ENCODE data around the gene LCMT1. TPM values are rescaled to one million over a fixed set of nuclear protein-coding genes. Genes with fewer than 3 reads are reported as not detected.

LCMT1 gene
- total and polyA plus RNA-seq, 2 of the 13 experiments (the other 11 are each of a cell fraction or from before 2014, with no cell fraction given) = 41.2 to 48.7 TPM

GRCh38 chr16:25111403-25112166 lies at the start of gene LCMT1 (continued):
- peak; percentile 66; the same call in 1 of the 2 replicates for TF ChIP-seq RFXANK (CRISPR knock-in tag; IDR thresholded peaks at IDR 0.05)
- TF ChIP-seq GPN1 (CRISPR knock-in tag; IDR thresholded peaks at IDR 0.05; ENCODE audit: borderline replicate concordance) = peak; percentile 82; the same call in 1 of the 2 replicates
- TF ChIP-seq, protein P1, sequence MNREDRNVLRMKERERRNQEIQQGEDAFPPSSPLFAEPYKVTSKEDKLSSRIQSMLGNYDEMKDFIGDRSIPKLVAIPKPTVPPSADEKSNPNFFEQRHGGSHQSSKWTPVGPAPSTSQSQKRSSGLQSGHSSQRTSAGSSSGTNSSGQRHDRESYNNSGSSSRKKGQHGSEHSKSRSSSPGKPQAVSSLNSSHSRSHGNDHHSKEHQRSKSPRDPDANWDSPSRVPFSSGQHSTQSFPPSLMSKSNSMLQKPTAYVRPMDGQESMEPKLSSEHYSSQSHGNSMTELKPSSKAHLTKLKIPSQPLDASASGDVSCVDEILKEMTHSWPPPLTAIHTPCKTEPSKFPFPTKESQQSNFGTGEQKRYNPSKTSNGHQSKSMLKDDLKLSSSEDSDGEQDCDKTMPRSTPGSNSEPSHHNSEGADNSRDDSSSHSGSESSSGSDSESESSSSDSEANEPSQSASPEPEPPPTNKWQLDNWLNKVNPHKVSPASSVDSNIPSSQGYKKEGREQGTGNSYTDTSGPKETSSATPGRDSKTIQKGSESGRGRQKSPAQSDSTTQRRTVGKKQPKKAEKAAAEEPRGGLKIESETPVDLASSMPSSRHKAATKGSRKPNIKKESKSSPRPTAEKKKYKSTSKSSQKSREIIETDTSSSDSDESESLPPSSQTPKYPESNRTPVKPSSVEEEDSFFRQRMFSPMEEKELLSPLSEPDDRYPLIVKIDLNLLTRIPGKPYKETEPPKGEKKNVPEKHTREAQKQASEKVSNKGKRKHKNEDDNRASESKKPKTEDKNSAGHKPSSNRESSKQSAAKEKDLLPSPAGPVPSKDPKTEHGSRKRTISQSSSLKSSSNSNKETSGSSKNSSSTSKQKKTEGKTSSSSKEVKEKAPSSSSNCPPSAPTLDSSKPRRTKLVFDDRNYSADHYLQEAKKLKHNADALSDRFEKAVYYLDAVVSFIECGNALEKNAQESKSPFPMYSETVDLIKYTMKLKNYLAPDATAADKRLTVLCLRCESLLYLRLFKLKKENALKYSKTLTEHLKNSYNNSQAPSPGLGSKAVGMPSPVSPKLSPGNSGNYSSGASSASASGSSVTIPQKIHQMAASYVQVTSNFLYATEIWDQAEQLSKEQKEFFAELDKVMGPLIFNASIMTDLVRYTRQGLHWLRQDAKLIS (CRISPR knock-in tag; IDR thresholded peaks at IDR 0.05) = 0 out of 2 replicates have a peak, but pooled peaks have one; percentile 62
- TF ChIP-seq SOX13 (IDR thresholded peaks at IDR 0.05) = no peak
- peak in 1 of 2 experiments; percentile 27; a peak in 1 of 4 replicates for TF ChIP-seq SOX13 (CRISPR knock-in tag; conservative IDR thresholded peaks at IDR 0.05 in 1 of 2, IDR thresholded peaks at IDR 0.05 in 1 of 2)
- TF ChIP-seq SPEN (CRISPR knock-in tag; IDR thresholded peaks at IDR 0.05; ENCODE audit: low read depth) = peak; percentile 93
- TF ChIP-seq ZKSCAN5 (CRISPR knock-in tag; IDR thresholded peaks at IDR 0.05) = 0 out of 2 replicates have a peak, but pooled peaks have one; percentile 48
- TF ChIP-seq RXRA (CRISPR knock-in tag; IDR thresholded peaks at IDR 0.05) = peak; percentile 82
- TF ChIP-seq CHD2 (IDR thresholded peaks at IDR 0.05; ENCODE audit: low read depth, low read length) = peak; percentile 45; the same call in 1 of the 2 replicates
- peak; percentile 43 for TF ChIP-seq XRCC5 (optimal IDR thresholded peaks at IDR 0.05; ENCODE audit: low read length)
- TF ChIP-seq ZFP36L1 (CRISPR knock-in tag; IDR thresholded peaks at IDR 0.05) = peak; percentile 72
- peak; percentile 14 for TF ChIP-seq YY1 (IDR thresholded peaks at IDR 0.05; ENCODE audit: insufficient read depth, insufficient replicate concordance, low read depth, low read length)
- no peak for TF ChIP-seq SIX1 (CRISPR knock-in tag; IDR thresholded peaks at IDR 0.05; ENCODE audit: borderline replicate concordance)
- TF ChIP-seq, protein P2, sequence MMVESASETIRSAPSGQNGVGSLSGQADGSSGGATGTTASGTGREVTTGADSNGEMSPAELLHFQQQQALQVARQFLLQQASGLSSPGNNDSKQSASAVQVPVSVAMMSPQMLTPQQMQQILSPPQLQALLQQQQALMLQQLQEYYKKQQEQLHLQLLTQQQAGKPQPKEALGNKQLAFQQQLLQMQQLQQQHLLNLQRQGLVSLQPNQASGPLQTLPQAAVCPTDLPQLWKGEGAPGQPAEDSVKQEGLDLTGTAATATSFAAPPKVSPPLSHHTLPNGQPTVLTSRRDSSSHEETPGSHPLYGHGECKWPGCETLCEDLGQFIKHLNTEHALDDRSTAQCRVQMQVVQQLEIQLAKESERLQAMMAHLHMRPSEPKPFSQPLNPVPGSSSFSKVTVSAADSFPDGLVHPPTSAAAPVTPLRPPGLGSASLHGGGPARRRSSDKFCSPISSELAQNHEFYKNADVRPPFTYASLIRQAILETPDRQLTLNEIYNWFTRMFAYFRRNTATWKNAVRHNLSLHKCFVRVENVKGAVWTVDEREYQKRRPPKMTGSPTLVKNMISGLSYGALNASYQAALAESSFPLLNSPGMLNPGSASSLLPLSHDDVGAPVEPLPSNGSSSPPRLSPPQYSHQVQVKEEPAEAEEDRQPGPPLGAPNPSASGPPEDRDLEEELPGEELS (CRISPR knock-in tag; IDR thresholded peaks at IDR 0.05) = peak; percentile 19; the same call in 1 of the 2 replicates
- TF ChIP-seq, protein P3, sequence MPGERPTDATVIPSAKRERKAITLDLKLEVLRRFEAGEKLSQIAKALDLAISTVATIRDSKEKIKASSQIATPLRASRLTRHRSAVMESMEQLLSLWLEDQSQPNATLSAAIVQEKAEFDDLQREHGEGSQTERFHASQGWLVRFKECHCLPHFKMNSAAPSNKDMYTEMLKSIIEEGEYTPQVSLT (CRISPR knock-in tag; IDR thresholded peaks at IDR 0.05; ENCODE audit: borderline replicate concordance, low read depth) = no peak
- TF ChIP-seq IKZF4 (CRISPR knock-in tag; IDR thresholded peaks at IDR 0.05; ENCODE audit: borderline replicate concordance, low read depth, not compliant biosample characterization) = peak; percentile 84
- TF ChIP-seq YEATS2 (CRISPR knock-in tag; IDR thresholded peaks at IDR 0.05; ENCODE audit: borderline replicate concordance) = peak; percentile 94
- TF ChIP-seq FOSL2 (CRISPR knock-in tag; IDR thresholded peaks at IDR 0.05) = no peak; the same call in 1 of the 2 replicates
- peak; percentile 89 for TF ChIP-seq HES4 (CRISPR knock-in tag; IDR thresholded peaks at IDR 0.05; ENCODE audit: borderline replicate concordance)
- TF ChIP-seq DNMT1 (CRISPR knock-in tag; IDR thresholded peaks at IDR 0.05) = peak; percentile 33; the same call in 1 of the 2 replicates
- TF ChIP-seq KDM1A (CRISPR knock-in tag; IDR thresholded peaks at IDR 0.05) = no peak
- TF ChIP-seq ZNF10 (CRISPR knock-in tag; IDR thresholded peaks at IDR 0.05; ENCODE audit: borderline replicate concordance, low read depth) = no peak
- TF ChIP-seq CCDC6 (CRISPR knock-in tag; IDR thresholded peaks at IDR 0.05) = peak; percentile 45; the same call in 1 of the 2 replicates
- no peak for TF ChIP-seq POLR2AphosphoS2 (IDR thresholded peaks at IDR 0.05; ENCODE audit: low read depth, low read length)
